ENCODE data around the gene PRRT2. TPM values are rescaled to one million over a fixed set of nuclear protein-coding genes. Genes with fewer than 3 reads are reported as not detected.
A peak's percentile ranks its signal among the peaks of the same experiment; 100 is the strongest.
"Not testable (repeated sequence)": the region's sequence is repeated elsewhere in the genome, so short reads cannot be mapped to it uniquely, and the experiment has no call there.

The PRRT2 gene
- under 0.01 and 0.22 TPM in 2 replicates for total RNA-seq

GRCh38 chr16:29811896-29812665, at the start of gene PRRT2:
PRRT2 (plus strand) TSS chr16:29812193; CDS start chr16:29813055, 862 bp downstream.
- peak; percentile 40 to 56 for DNase-seq (ENCODE audit: low read depth in 2 of 2)

GRCh38 chr16:29763326-29763725, 48.7 kb upstream of the PRRT2 start:
- no peak for DNase-seq (ENCODE audit: low read depth in 2 of 2)

GRCh38 chr16:29765167-29766032, 46.6 kb upstream of the PRRT2 start:
- no peak for DNase-seq (ENCODE audit: low read depth in 2 of 2)

GRCh38 chr16:29766571-29766970, 45.4 kb upstream of the PRRT2 start:
- DNase-seq (ENCODE audit: low read depth in 2 of 2) = no peak

- DNase-seq (ENCODE audit: low read depth in 2 of 2) = no peak
Observed at GRCh38 chr16:29767062-29767461, 44.9 kb upstream of the PRRT2 start.

- no peak for DNase-seq (ENCODE audit: low read depth in 2 of 2)
Observed at GRCh38 chr16:29769507-29769906, 42.5 kb upstream of the PRRT2 start.

GRCh38 chr16:29770250-29770929, 41.6 kb upstream of the PRRT2 start:
- DNase-seq (ENCODE audit: low read depth in 2 of 2) = no peak

GRCh38 chr16:29772330-29772729, 39.7 kb upstream of the PRRT2 start:
- DNase-seq (ENCODE audit: low read depth in 2 of 2) = not testable (repeated sequence)

GRCh38 chr16:29774730-29775129, 37.3 kb upstream of the PRRT2 start:
- DNase-seq (ENCODE audit: low read depth in 2 of 2) = no peak

GRCh38 chr16:29775742-29776408, 36.1 kb upstream of the PRRT2 start:
- no peak for DNase-seq (ENCODE audit: low read depth in 2 of 2)

- DNase-seq (ENCODE audit: low read depth in 2 of 2) = no peak
Observed at GRCh38 chr16:29777576-29778350, 34.2 kb upstream of the PRRT2 start, which contains the start of gene ZG16. ZG16 (plus strand) TSS chr16:29778256; CDS start chr16:29779267, 1,011 bp downstream.

- no peak for DNase-seq (ENCODE audit: low read depth in 2 of 2)
Observed at GRCh38 chr16:29779474-29779873, 32.5 kb upstream of the PRRT2 start.

- DNase-seq (ENCODE audit: low read depth in 2 of 2) = not testable (repeated sequence)
Observed at GRCh38 chr16:29783094-29783953, 28.7 kb upstream of the PRRT2 start.

GRCh38 chr16:29784157-29784556, 27.8 kb upstream of the PRRT2 start:
- DNase-seq (ENCODE audit: low read depth in 2 of 2) = no peak

- peak; percentile 64 to 71 for DNase-seq (ENCODE audit: low read depth in 2 of 2)
Observed at GRCh38 chr16:29784901-29785500, 27.0 kb upstream of the PRRT2 start.

GRCh38 chr16:29787155-29787554, 24.8 kb upstream of the PRRT2 start:
- not testable (repeated sequence) for DNase-seq (ENCODE audit: low read depth in 2 of 2)

- DNase-seq (ENCODE audit: low read depth in 2 of 2) = no peak
Observed at GRCh38 chr16:29789775-29790182, 22.2 kb upstream of the PRRT2 start.

- peak; percentile 99 for DNase-seq (ENCODE audit: low read depth in 2 of 2)
Observed at GRCh38 chr16:29790183-29790948, 21.6 kb upstream of the PRRT2 start, which contains the start of gene KIF22. KIF22 (plus strand) TSS chr16:29790751; CDS start chr16:29790760, 9 bp downstream.

All from lung microvascular endothelial cell (primary cell).